ENCODE measurements around the gene FDXACB1. TPM values are rescaled to one million over a fixed set of nuclear protein-coding genes. Genes with fewer than 3 reads are reported as not detected.

FDXACB1 gene
- total RNA-seq, 1 experiment from 2014 or later = 2.8 TPM

GRCh38 chr11:111833524-111833923 is 45.4 kb downstream of the FDXACB1 start:
- Histone ChIP-seq H3K27me3 (ENCODE audit: insufficient read depth, low read length) (no peaks in the 10 kb centered on the region), H3K14ac (ENCODE audit: insufficient read depth, low read length) (no peak overlapping the region), H2BK15ac (ENCODE audit: low read depth, low read length) (no peak overlapping the region), H4K8ac (replicated peaks; ENCODE audit: insufficient read length, low read depth, low read length) (no peak overlapping the region), H2BK12ac (ENCODE audit: insufficient read length, low read depth, low read length) (no peak overlapping the region), H3K79me1 (ENCODE audit: insufficient read depth, low read depth, low read length, poor library complexity, severe bottlenecking) (no peaks in the 10 kb centered on the region), H3K56ac (ENCODE audit: insufficient read length, low read depth, low read length) (no peak overlapping the region), H2BK120ac (ENCODE audit: low read depth, low read length, poor library complexity, severe bottlenecking) (no peak overlapping the region), H3K4ac (ENCODE audit: low read depth, low read length) (no peak overlapping the region), H3K23me2 (ENCODE audit: insufficient read length, low read depth, low read length, poor library complexity, severe bottlenecking) (no peaks in the 10 kb centered on the region), H3K9me3 (ENCODE audit: control insufficient read depth, low read depth, low read length) (no peaks in the 10 kb centered on the region), H2BK5ac (ENCODE audit: insufficient read length, low read length) (no peak overlapping the region), H4K20me1 (ENCODE audit: control insufficient read depth, insufficient read depth, insufficient read length) (no peaks in the 10 kb centered on the region), H3K23ac (ENCODE audit: insufficient read length, low read depth, low read length) (no peak overlapping the region), H3K4me1 (ENCODE audit: insufficient read depth, low read length) (no peaks in the 10 kb centered on the region), H3T11ph (ENCODE audit: low read length) (no peak overlapping the region), H3K27ac (ENCODE audit: insufficient read length, low read depth, low read length) (no peak overlapping the region), H3K18ac (ENCODE audit: insufficient read length, low read depth, low read length) (no peak overlapping the region), H3K9ac (ENCODE audit: extremely low read depth, insufficient read length, low read length) (no peak overlapping the region), H4K91ac (ENCODE audit: insufficient read length, low read depth, low read length) (no peak overlapping the region), H2BK20ac (ENCODE audit: low read depth, low read length, poor library complexity, severe bottlenecking) (no peak overlapping the region), H4K5ac (ENCODE audit: insufficient read length, low read depth, low read length) (no peak overlapping the region), H3K79me2 (ENCODE audit: insufficient read depth, low read length) (no peaks in the 10 kb centered on the region), H2AK5ac (ENCODE audit: insufficient read length, low read length) (no peak overlapping the region), H3K4me2 (ENCODE audit: insufficient read depth, insufficient read length, low read length) (no peak overlapping the region), H2AFZ (ENCODE audit: low read length) (no peak overlapping the region)
- peaks cover 0 to 17% (median 4%) of the 10 kb centered on the region in 3 experiments; a peak in 3 of 7 replicates for H3K36me3 Mint-ChIP-seq (ENCODE audit: insufficient read depth in 1 of 3, low read depth in 3 of 3)
- H3K9me3 Mint-ChIP-seq = no peaks in the 10 kb centered on the region
- peak; percentile 27; the same call in 1 of the 3 replicates for TF ChIP-seq CTCF (conservative IDR thresholded peaks at IDR 0.05)
- no CpG with 5 or more reads among the region's 4 CpGs for WGBS (ENCODE audit: extremely low coverage, insufficient read length, low lambda C conversion rate)
- H3K27me3 Mint-ChIP-seq (ENCODE audit: low read depth) = no peaks in the 10 kb centered on the region
- DNase-seq = no peak
- no peak overlapping the region for H3K4me3 Mint-ChIP-seq
- no peaks in the 10 kb centered on the region for H3K4me1 Mint-ChIP-seq
- H3K27ac Mint-ChIP-seq = peak overlapping the region in 1 of 3 experiments; percentile 46; a peak in 1 of 7 replicates
